DLD1 (cell line): ENCODE measurements around the gene TMX3.

Experiments
- in situ Hi-C: cut with HindIII; loops from 2 replicates; pipeline ENCODE4 v1.10.0; 2017; ENCODE audit warnings: low sequenced_read_pairs

The TMX3 gene, protein sequence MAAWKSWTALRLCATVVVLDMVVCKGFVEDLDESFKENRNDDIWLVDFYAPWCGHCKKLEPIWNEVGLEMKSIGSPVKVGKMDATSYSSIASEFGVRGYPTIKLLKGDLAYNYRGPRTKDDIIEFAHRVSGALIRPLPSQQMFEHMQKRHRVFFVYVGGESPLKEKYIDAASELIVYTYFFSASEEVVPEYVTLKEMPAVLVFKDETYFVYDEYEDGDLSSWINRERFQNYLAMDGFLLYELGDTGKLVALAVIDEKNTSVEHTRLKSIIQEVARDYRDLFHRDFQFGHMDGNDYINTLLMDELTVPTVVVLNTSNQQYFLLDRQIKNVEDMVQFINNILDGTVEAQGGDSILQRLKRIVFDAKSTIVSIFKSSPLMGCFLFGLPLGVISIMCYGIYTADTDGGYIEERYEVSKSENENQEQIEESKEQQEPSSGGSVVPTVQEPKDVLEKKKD

DNA sequence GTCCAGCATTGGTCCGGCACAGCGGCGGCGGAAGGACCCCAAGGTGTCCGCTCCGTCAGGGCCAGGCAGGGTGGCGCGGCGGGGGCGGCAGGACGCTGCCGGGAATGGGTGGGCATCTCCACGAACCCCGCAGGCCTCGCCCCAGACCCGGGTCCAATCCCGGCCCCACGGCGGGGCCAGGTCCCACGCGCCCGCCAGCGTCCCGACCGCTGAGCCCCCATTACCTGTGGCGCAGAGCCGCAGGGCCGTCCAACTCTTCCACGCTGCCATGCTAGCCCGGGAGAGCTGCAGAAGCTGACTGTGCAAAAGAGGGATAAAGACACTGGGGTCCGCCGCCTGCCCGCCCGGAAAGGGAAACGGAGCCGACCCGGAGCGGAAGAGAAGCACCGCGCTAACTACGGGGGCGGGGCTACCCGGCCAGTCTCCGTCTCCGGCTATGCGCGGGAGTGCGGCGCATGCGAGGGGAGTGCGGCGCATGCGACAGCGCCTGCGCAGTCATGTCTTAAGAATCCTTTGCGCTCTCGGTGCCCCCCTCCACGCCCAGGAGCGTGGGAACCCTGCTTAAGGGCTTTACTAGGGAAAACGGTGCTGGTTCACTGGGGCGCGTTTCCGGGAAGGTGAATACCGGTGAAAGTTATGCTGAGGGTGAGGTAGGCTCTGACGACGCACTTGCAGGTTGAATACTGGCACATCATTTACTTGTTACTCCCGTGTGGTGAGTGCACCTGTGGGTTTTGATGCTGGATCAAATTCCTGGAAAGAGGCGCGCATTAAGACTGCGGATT lies at the start of gene TMX3:
TMX3 (minus strand) TSS at position 397 of the 785 bp plus-strand sequence; CDS start at position 270, 127 bp downstream.
- in situ Hi-C loops, result no loop called here

DNA sequence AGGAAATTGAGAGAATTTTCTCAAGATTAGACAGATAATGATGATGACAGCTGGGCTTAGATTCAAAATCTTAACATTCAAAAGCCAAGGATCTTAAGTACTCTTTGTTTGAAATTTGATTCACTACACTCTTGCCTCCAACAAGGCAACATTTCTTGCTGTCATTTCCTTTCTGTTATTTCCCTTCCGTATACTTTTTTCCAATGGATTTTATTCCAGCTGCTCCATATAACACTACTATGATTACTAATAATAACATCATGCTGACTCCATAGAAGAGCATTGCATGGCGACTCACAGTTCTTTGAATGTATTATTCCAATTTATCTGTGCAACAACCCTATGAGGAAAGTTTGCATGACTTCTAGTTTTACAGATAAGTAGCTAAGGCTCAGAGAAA lies 49.1 kb upstream of the TMX3 start:
- in situ Hi-C loops, result no loop called here

DNA sequence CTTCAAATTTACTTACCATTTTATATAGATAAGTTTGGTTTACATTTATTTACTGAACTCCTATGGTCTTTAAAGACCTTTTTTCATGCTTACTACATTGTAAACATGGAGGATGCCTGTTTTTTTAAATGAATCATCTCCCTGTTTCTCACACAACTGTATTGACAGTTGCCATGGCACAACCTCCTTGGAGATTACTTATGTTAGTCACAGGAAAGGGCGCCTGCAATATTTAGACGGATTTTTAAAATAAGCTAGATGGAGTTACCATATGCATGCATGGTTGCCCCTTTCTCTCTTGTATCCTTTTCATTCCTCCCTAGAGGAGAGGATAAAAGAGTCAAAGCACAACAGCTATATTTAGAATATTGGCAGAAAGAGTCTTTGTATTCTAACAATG lies 48.2 kb upstream of the TMX3 start:
- in situ Hi-C loops, result no loop called here

DNA sequence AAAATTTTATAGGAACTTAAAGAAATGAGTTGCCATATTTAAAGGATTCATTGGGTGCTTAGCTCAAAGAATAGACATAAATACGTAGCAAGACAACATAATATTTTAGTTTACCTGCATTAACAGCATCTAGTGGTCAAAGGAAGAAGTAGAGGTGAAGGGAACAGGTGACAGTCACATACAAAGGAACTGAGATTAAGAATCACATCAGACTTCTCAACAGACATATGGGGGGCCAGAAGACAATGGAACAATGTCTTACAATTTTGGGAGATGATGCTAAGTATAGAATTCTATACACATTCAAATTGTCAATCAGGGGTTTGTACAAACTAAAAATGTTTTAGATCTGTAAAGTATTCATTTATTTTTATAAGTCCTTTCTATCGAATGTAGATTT lies 44.4 kb upstream of the TMX3 start:
- in situ Hi-C loops, result no loop called here

DNA sequence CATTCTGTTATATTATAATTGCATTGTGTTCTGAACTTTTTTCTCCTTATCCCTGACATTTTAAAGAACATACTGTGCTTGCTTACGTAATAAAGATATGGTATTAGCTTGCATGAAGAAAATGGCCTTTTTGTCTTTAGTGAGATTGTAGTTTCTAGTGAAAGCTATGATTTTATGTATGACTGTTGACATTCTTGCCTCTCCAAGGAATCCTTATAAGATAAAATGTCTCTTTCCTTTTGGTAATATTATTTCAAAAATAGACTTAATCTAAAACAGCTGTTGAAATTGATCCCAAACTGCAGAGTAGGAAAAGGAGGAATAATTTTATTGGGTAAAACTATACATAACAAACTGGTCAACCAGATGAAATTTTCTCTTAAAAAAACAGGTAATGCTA lies 42.2 kb upstream of the TMX3 start:
- in situ Hi-C loops, result no loop called here

DNA sequence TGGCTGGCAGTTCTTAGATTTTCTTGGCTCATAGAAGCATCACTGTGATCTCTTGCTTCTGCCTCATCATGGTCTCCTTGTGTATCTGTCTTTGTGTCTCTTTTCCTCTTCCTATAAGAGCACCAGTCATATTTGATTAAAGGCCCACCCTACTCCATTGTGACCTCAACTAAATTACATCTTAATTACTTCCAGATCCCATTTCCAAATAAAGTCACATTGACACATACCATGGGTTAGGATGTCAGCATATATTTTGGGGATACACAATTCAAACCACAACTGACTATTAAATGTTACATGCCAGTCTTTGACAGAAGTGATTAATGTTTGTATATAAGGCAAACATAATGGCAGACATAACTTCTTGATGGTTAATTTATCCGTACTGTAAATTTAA lies 27.3 kb upstream of the TMX3 start:
- in situ Hi-C loops, result no loop called here

DNA sequence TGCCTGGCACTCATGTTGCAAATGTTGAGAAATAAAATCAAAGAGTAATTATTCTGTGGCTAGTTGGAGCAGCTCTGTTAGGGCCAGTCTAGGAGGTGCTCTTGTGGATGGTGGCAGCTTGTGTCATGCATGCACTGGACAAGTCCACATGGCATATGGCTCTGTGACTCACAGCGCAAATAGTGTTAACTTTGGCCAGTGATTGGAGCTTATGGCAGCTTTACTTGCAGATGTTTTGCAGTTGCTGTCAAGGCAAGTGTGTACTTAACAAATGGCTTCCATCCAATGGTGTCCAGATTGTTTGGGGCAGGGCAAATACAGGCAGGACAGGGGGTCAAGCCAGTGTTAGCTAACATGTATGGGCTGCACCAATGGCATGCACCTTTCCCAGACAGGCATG lies 26.1 kb upstream of the TMX3 start:
- in situ Hi-C loops, result no loop called here

DNA sequence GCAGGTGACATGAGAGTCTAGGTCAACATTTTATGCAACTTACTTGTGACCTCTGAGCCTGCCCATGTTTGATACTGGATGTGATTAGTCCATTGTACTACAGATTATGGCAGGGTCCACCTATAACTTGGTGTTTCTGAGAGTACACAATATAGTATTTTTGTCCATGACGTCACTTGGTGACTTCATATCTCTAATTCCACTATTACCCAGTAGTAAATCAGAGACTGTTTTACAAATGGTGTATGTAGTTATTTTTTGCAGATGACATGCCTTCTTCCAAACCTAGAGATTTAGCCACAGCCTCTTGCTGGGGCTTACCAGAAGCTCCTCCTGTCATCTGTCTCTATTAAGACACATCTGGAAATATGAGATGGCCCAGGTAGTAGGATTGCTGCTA lies 24.6 kb upstream of the TMX3 start:
- in situ Hi-C loops, result no loop called here

DNA sequence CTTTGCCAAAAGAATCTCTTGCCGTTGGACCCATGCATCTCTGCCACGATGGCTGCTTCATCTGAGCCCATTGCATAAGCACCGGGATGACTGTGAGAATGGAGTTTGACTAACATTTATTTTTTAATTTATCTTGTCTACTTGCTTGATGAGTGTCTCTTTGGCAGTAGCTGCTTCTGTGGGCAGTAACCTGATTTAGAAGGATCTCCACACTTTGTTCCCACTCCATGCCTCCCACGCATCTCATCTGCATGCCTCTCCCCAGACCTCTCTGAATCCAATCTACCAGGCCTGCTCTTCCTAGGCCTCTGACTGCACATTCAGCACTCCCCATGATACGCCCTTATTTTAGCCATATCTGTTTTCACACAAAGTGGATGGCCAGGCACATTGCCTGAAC lies 23.7 kb upstream of the TMX3 start:
- in situ Hi-C loops, result no loop called here

DNA sequence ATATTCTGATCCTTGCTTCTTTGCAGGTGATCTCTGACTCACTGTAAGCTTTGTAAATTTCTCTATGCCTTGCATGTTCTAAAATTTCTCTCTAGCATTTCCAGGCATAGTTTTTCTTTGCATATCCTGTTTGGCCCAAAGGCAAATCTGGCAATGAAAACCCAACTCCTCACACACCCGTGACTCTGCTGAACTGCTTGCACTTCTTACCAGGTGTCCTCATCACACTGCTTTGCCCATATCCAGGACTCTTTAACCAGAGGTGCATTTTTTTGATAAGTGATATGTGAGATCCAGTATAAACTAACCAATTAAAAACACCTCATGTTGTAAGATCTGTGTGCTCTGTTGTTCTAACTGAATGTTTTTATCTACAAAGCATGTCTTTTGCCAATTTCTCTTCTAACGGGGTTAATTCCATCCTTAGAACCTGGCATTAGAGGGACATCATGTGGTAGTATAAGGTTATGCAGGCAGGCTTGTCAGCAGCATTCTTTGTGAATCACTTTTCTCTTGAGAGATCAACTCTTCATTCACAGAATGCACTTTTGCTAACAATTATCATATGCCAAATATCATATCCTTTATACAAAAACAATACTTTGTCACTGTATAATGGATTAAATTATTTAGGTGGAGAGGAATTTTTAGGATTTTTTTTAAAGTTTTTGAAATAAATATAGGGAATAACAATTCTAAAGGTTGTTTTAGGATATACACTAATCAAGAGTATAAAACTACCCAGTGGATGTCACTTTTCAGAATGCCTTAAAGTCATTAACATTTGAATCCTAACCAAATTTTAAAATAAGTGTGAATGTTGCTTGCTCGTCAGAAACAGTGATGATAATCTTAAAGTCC lies 20.8 kb upstream of the TMX3 start:
- in situ Hi-C loops, result no loop called here

DNA sequence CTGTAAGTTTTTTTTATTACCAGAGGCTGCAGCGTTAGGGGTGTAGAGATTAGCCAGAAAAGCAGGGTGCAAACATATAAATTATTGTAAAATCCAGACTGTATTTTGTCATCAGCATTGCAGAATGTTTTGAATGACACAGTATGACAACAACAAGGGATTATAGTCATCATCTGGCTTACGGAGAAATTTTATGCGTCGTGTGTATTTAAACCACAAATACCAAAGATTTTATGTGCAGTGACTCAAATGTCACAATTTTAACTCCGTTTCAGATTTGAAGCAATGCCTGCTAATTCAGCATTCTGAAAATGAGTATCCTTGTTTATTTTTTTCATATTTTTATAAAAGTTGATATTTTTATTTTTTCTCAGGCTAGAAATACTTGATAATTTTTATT lies 19.4 kb upstream of the TMX3 start:
- in situ Hi-C loops, result no loop called here

DNA sequence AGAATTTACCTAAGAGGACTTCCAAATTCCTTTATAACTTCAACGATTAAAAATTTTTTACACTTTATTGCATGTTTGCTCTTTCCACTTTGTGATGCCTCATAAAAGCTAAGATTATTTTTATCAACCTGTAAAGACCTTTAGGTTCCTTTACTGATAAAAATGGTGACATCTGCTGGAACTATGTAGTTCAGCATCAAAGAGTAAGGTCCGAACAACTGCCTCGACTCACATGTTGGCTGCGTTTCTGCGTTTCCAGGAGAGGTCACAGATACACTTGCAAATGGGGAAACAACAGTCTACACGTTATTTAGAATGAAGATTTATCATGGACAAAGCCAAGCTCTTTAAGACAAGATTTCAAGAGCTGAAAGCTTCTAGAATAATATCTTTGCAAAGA lies 18.8 kb upstream of the TMX3 start:
- in situ Hi-C loops, result no loop called here

DNA sequence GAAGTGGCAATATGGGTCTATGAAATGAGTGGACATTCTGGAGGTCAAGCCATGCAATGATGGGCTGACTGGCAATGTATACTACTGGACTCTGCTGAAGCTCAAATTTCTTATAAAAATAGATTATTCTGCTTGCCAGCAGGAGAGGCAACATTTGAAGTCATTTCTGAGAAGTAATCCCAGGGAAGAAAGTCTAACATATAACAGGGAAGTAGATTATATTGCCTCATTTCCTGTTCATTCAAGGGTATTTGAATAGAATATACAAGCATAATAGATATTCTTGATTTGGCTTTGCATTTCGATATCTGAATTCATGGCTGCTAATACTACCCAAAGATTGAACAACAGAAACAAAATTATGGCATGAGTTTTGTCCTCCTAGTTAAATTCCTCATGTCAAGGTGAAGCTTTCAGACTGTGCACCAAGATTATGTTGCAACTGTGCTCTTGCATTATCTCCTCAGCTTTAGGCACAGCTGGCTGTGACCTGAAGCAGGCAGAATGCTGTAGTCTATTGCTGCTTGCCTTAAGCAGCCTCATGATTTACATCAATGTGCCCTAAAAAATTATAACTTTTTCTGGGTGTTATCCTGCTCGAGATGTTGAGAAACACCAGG lies 13.3 kb upstream of the TMX3 start:
- in situ Hi-C loops, result no loop called here

DNA sequence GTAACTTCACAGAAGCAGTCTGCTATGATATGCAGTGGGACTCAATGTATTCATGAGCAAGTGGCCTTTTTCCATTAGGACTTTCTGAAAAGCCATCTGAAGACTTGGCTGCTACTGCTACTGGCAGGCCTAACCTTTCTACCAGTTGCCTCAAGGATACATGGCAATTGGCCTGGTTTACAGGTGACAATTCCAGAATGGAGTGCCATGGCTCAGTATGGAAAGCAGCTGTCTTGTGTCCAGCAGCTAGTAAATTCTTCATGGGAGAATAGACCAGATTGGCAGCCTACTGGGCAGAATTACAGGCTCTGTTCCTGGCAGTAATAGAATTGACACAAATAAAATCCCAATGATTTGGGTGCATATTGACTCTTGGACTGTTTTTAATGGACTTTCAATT lies 12.6 kb upstream of the TMX3 start:
- in situ Hi-C loops, result no loop called here

DNA sequence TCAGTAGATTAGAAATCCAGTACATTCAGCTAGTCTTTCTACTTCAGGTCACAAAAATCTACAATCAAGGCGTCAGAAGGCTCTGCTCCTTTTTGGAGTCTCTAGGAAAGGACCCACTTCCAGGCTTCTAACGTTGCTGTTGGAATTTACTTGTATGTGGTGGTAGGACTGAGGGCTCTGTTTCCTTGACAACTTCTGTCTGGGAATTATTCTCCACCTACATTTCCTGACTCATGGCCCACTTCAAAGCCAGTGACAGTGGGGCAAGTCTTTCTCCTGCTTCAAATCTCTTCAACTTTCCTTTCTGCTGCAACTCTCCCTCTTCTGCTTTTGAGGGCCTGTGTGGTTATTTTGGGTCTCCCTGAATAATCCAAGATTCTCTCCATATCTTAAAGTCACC lies 10.4 kb upstream of the TMX3 start:
- in situ Hi-C loops, result no loop called here

DNA sequence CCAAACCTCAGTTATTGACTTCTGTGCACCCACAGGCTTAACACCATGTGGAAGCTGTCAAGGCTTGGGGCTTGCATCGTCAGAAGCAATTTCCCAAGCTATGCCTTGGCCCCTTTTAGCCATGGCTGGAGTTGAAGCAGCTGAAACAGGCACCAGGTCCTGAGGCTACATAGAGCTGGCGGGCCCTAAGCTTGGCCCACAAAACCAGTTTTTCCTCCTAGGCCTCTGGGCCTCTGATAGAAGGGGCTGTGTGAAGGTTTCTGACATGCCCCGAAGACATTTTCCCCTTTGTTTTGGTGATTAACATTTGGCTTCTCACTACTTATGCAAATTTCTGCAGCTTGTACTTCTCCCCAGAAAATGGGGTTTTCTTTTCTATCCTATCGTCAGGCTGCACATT lies 9.1 kb upstream of the TMX3 start:
- in situ Hi-C loops, result no loop called here

DNA sequence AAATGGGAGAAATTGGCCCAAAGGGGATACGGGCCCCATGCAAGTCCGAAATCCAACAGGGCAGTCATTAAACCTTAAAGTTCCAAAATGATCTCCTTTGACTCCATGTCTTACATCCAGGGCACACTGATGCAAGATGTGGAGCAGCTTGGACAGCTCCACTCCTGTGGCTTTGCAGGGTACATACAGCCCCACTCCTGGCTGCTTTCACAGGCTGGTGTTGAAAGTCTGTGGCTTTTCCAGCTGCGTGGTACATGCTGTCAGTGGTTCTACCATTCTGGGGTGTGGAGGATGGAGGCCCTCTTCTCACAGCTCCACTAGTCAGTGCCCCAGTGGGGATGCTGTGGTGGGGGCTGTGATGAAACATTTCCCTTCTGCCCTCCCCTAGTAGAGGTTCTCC lies 8.6 kb upstream of the TMX3 start:
- in situ Hi-C loops, result no loop called here

DNA sequence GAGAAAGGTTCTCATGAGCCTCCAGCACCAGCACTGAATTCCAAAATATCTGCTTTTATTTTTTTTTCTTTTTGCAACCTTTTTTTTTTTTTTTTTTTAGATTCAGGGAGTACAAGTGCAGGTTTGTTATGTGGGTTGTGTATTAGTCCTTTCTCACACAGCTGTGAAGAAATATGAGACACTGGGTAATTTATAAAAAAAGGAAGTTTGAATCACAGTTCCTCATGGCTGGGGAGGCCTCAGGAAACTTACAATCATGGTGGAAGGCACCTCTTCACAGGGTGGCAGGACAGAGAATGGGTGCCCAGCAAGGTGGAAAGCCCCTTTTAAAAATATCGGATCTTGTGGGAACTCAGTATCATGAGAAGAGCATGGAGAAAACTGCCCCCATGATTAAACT lies 7.9 kb upstream of the TMX3 start:
- in situ Hi-C loops, result no loop called here

DNA sequence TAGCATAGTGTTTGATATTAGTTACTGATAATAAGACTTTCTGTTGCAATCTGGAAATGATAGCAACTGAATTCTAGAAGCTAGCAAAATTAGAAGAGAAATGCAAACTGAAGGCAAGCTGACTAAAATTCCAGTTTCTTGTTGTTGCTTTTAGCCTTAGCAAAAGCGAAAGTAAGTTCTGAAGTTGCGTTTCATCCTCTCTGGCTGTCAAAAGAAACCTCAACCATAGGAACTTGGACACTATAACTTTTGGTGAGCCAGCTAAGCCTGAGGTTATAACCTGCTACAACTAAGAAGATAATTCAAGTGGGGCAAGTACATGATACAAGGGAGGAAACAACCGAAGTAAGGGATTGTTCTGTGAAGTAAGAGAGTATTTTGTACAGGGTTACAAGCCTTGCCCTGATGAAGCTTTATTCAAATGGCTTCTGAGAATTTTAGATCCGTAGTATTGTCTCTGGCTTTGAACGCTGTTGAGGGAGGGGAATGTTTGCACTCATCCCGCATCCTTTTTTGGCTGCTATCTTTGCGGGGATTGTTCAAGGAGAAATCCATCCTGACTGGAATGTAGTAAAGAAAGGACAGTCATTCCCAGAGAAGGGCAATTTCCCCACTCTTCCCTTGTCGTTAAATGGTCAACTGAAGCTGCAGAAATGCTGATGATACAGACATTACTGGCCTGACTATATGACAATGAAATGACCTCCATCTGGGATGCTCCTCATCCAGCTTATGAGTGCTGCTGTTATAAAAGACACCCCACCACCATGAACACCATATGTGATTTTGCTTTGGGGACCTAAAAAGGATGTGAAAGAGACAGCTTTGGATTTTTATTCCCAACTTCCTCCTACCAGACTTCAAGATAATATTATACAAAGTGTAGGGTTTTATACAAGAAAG lies 7.0 kb upstream of the TMX3 start:
- in situ Hi-C loops, result no loop called here

DNA sequence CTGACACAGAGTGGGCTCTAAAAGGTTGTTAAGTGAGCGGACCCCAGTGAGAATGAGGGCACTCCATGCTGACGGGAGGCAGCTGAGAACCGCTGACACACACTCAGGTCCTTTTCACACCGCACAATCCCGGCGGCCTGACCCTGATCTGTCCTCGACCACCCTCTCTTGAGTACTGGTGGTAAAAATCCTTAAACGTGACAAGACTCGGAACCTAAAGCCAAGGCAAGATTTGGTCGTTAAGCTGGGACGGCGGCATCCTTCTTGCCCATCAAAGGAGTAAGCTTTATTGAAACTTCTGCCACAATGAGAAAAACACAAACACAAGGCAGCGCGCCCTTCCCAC lies 569 bp downstream of the TMX3 start:
- in situ Hi-C loops, result no loop called here
